ENCODE results near the gene NPFFR1.

DNA sequence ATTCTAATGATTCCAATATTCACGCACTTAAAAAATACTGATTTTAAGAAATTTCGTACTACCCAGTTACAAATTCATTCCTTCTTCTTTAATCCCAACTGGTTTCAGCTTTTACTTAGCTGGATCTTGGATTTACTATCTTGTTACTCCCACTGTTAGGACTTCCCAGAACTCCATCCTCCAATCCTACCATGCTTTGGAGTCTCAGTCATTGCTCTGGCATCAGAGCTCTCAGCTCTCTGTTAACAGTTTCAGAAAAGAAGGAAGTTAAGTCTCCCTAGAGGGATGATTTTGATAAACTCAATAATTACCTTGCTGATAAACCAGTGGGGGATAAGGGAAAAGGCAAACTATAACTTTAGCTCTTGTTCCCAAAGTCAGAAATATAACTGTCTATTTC lies 60.1 kb downstream of the NPFFR1 start:
- TF ChIP-seq POLR2A (IDR thresholded peaks at IDR 0.05) = no peak
- TF ChIP-seq, protein P1, sequence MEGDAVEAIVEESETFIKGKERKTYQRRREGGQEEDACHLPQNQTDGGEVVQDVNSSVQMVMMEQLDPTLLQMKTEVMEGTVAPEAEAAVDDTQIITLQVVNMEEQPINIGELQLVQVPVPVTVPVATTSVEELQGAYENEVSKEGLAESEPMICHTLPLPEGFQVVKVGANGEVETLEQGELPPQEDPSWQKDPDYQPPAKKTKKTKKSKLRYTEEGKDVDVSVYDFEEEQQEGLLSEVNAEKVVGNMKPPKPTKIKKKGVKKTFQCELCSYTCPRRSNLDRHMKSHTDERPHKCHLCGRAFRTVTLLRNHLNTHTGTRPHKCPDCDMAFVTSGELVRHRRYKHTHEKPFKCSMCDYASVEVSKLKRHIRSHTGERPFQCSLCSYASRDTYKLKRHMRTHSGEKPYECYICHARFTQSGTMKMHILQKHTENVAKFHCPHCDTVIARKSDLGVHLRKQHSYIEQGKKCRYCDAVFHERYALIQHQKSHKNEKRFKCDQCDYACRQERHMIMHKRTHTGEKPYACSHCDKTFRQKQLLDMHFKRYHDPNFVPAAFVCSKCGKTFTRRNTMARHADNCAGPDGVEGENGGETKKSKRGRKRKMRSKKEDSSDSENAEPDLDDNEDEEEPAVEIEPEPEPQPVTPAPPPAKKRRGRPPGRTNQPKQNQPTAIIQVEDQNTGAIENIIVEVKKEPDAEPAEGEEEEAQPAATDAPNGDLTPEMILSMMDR (IDR thresholded peaks at IDR 0.05 in 4 of 5, conservative IDR thresholded peaks at IDR 0.05 in 1 of 5) = no peak
